Measurements from ENCODE around the gene TACR1. TPM values are rescaled to one million over a fixed set of nuclear protein-coding genes. Genes with fewer than 3 reads are reported as not detected.
A peak's percentile ranks its signal among the peaks of the same experiment; 100 is the strongest.
"Not testable (repeated sequence)": the region's sequence is repeated elsewhere in the genome, so short reads cannot be mapped to it uniquely, and the experiment has no call there.

TACR1 gene
- total RNA-seq, 4 donors from 2014 or later = 0.04 to 3.6 (median 1.2) TPM

DNA sequence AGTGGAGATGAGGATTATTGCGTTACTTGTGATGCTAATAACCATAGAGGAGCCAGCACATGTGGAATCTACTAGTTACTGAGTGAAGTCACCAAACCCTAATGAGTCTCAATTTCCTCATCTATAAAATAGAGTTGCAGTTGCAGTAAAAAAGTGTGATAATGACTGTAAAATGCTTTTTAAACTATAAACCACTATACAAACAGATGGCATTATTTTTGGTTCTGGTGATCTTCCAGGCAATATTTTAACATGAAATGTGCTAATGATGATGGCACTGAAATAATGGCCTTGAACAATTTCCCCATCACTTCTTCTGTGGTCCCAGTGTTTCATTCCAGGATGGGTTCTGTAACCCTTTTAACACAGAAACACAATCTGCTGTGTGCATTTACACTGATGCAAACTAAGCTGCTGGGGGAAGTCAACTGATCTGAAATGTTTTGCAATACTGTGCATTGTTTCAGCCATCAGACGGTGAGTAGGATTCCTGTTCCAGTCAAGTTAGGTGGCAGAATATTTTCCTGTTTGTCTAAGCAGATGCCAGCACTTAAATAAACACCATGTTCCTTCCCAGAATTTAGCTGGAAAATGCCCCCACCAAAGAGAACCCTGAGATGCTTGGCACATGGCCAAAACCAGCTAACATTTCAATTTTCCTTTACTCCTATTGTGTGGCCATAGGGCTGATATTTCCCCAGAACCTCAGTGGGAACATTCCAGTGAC, 52.6 kb downstream of the TACR1 start:
- WGBS, 2 donors = 36 to 70% methylated on average over 2 of the region's 2 CpGs
- H3K4me1 ChIP-seq = no peaks in the 10 kb centered on the region
- TF ChIP-seq, protein P1, sequence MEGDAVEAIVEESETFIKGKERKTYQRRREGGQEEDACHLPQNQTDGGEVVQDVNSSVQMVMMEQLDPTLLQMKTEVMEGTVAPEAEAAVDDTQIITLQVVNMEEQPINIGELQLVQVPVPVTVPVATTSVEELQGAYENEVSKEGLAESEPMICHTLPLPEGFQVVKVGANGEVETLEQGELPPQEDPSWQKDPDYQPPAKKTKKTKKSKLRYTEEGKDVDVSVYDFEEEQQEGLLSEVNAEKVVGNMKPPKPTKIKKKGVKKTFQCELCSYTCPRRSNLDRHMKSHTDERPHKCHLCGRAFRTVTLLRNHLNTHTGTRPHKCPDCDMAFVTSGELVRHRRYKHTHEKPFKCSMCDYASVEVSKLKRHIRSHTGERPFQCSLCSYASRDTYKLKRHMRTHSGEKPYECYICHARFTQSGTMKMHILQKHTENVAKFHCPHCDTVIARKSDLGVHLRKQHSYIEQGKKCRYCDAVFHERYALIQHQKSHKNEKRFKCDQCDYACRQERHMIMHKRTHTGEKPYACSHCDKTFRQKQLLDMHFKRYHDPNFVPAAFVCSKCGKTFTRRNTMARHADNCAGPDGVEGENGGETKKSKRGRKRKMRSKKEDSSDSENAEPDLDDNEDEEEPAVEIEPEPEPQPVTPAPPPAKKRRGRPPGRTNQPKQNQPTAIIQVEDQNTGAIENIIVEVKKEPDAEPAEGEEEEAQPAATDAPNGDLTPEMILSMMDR (IDR thresholded peaks at IDR 0.05) = no peak
- TF ChIP-seq POLR2A (IDR thresholded peaks at IDR 0.05) = no peak
- no peaks in the 10 kb centered on the region for H3K9me3 ChIP-seq
- H3K27me3 ChIP-seq = no peaks in the 10 kb centered on the region
- no peak for DNase-seq
- peak overlapping the region in 2 of 4 donors; percentile 40 to 52 for H3K27ac ChIP-seq
- H3K36me3 ChIP-seq = no peaks in the 10 kb centered on the region
- intact Hi-C loops (cut with DNase I) = no loop called here
- H3K4me3 ChIP-seq = no peak overlapping the region

DNA sequence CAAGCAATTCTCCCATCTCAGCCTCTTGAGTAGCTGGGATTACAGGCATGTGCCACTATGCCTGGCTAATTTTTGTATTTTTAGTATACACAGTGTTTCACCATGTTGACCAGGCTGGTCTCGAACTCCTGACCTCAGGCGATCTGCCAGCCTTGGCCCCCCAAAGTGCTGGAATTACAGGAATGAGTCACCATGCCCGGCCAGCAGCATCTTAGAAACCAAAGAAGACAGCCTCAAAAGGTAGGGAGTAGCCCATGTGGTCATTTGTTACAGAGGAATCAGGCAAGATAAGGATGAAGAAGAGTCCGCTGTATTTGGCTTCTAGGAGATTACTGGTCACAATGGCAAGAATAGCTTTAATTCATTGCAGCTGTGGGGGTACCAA, 53.1 kb downstream of the TACR1 start:
- DNase-seq; intact Hi-C loops (cut with DNase I); H3K27me3 ChIP-seq; H3K4me1 ChIP-seq; H3K9me3 ChIP-seq; H3K4me3 ChIP-seq; H3K36me3 ChIP-seq: not testable (repeated sequence)
- 45 to 100% methylated on average over 2 of the region's 4 CpGs for WGBS, 2 donors
- H3K27ac ChIP-seq = peak overlapping the region in 1 of 4 donors; percentile 52

DNA sequence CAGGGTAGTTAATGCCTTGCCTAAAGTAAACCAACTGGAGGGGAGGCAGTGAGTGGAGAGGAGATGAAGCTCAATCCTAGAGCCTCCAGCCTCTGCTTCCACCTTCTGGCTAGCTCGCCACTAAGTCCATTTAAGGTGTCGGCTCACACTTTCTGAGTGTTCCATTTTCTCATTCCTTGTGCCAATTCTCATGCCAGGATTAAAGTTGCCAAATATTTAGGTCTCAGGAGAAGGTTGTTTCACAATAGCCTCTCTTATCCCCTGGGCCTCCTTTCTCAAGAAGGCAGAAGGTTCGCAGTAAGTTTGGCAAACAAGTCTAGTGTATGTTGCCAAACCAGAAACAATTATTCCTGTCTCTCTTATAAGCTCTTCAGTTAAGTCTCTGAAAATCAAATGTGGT, 57.2 kb downstream of the TACR1 start:
- Histone ChIP-seq H3K4me1 (no peaks in the 10 kb centered on the region), H3K9me3 (no peaks in the 10 kb centered on the region), H3K27ac (peak overlapping the region in 1 of 4 donors; percentile 47), H3K36me3 (no peaks in the 10 kb centered on the region), H3K27me3 (no peaks in the 10 kb centered on the region), H3K4me3 (no peak overlapping the region)
- TF ChIP-seq, protein P1 (IDR thresholded peaks at IDR 0.05) = no peak
- TF ChIP-seq POLR2A (IDR thresholded peaks at IDR 0.05) = no peak
- WGBS, 2 donors = 34 to 51% methylated on average over 3 of the region's 3 CpGs
- intact Hi-C loops (cut with DNase I) = no loop called here
- no peak for DNase-seq

DNA sequence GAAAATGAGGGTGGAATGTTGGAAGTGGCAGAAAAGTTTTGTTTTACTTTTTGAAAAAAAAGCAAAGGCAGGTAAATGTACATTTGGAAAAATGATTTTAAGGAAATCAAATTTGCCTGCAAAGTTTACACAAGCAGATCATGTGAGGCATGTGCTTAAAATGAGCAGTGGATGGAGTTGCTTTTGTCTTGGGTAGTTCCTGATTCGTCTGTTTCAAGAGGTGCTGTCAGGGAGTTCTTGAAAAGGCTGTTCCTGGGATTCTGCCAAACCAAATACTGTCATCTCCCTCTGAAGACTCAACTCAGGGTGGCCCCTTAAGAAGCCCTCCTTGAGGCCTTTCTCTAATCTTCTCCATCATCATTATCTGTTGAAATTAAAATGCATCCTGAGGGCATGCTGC, 59.0 kb downstream of the TACR1 start:
- Histone ChIP-seq H3K4me3 (no peak overlapping the region), H3K27ac (no peak overlapping the region), H3K4me1 (no peaks in the 10 kb centered on the region), H3K36me3 (no peaks in the 10 kb centered on the region), H3K9me3 (no peaks in the 10 kb centered on the region), H3K27me3 (no peaks in the 10 kb centered on the region)
- TF ChIP-seq, protein P1 (IDR thresholded peaks at IDR 0.05) = no peak
- no peak for TF ChIP-seq POLR2A (IDR thresholded peaks at IDR 0.05)
- no peak for DNase-seq
- WGBS, 2 donors = 21 to 22% methylated on average over 1 of the region's 1 CpG
- intact Hi-C loops (cut with DNase I) = no loop called here

DNA sequence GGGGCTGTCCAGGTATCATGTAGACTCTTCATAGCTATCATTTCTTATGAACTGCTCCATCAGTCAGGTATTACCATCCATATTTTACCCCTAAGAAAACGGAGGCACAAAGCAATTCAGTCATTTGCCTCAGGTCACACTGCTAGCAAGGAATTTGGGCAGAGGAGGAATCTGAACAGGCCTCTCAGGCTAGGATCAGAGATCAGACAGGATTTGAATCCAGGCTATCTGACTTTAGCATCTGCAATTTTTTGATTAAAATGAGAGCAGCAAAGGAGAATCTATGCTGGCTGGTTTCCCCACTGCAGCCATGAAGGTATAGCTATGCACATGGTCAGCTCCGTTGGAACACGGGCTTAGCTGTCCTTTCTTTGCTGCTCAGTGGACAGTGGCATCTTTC, 60.1 kb downstream of the TACR1 start:
- Histone ChIP-seq H3K36me3 (no peaks in the 10 kb centered on the region), H3K27me3 (no peaks in the 10 kb centered on the region), H3K9me3 (no peaks in the 10 kb centered on the region), H3K27ac (no peak overlapping the region), H3K4me3 (no peak overlapping the region), H3K4me1 (peaks cover 0 to 7% (median 0%) of the 10 kb centered on the region in 3 donors)
- intact Hi-C loops (cut with DNase I) = no loop called here
- TF ChIP-seq, protein P1 (IDR thresholded peaks at IDR 0.05) = no peak
- no peak for TF ChIP-seq POLR2A (IDR thresholded peaks at IDR 0.05)
- WGBS, 2 donors = 81 to 86% methylated on average over 3 of the region's 3 CpGs
- no peak for DNase-seq

Data from esophagus squamous epithelium (tissue), 5 donors.